ENCODE results near the gene SIT1. TPM values are rescaled to one million over a fixed set of nuclear protein-coding genes. Genes with fewer than 3 reads are reported as not detected.

SIT1 gene
- total and polyA plus RNA-seq, 2 experiments from 2014 or later: 0.21 TPM; not detected in 1

DNA sequence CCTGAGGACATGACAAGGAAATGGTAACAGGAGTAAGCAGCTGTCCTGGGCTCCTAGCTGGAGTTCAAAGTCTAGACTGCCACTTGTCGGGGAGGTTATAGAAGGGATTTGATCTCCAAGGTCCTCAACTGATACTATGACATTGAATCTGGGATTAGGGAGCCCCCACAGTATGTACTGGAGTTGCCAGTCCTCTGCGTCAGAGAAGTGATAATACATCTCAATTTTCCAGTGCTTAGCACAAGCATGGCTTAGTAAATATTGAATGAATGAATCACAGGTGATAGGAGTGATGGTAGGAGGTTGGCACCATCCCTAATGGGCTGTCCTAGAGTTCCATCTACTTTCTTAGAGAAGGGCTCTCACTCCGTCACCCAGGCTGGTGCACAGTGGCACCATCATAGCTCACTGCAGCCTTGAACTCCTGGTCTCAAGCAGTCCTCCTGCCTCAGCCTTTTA is 45.2 kb upstream of the SIT1 start:
- Histone ChIP-seq H3K36me3 (peaks cover 41% of the 10 kb centered on the region), H3K27me3 (no peaks in the 10 kb centered on the region), H3K4me3 (no peak overlapping the region), H3K27ac (peak overlapping the region; percentile 47), H3K9me3 (ENCODE audit: low read depth) (no peaks in the 10 kb centered on the region), H3K4me1 (ENCODE audit: low read depth) (no peaks in the 10 kb centered on the region)
- TF ChIP-seq, protein P1, sequence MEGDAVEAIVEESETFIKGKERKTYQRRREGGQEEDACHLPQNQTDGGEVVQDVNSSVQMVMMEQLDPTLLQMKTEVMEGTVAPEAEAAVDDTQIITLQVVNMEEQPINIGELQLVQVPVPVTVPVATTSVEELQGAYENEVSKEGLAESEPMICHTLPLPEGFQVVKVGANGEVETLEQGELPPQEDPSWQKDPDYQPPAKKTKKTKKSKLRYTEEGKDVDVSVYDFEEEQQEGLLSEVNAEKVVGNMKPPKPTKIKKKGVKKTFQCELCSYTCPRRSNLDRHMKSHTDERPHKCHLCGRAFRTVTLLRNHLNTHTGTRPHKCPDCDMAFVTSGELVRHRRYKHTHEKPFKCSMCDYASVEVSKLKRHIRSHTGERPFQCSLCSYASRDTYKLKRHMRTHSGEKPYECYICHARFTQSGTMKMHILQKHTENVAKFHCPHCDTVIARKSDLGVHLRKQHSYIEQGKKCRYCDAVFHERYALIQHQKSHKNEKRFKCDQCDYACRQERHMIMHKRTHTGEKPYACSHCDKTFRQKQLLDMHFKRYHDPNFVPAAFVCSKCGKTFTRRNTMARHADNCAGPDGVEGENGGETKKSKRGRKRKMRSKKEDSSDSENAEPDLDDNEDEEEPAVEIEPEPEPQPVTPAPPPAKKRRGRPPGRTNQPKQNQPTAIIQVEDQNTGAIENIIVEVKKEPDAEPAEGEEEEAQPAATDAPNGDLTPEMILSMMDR (IDR thresholded peaks at IDR 0.05; ENCODE audit: low read depth, low read length): no peak
- DNase-seq (ENCODE audit: low read depth in 1 of 2, low spot score in 1 of 2): no peak

DNA sequence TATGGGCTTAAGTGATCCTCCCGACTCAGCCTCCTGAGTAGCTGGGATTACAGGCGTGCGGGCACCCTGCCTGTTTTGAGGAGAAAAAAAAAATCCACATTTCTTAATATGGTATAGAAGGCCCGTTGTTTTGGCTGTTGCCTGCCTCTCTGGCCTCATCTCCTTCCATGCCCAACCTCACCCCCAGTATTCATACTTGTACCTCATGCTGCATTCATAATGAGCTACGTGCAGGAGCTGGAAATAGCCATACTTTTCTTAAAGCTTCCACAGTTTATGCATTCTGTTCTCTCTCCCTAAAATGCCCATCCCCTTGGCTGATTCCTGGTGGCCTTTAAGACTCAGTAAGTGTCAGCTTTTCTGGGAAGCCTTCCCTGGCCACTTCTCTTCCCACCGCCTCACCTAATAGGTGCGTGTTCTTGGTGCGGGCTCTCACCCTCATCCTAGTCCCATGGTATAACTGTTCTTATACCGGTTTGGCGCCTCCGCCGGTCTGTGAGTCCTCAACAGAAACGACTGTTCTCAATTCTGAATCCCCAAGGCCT is 41.1 kb upstream of the SIT1 start:
- Histone ChIP-seq H3K27ac (peak overlapping the region; percentile 95), H3K27me3 (no peaks in the 10 kb centered on the region), H3K9me3 (ENCODE audit: low read depth) (no peaks in the 10 kb centered on the region), H3K36me3 (peaks cover 1% of the 10 kb centered on the region), H3K4me3 (no peak overlapping the region), H3K4me1 (ENCODE audit: low read depth) (peaks cover 20% of the 10 kb centered on the region)
- TF ChIP-seq, protein P1 (IDR thresholded peaks at IDR 0.05; ENCODE audit: low read depth, low read length): no peak
- peak in 1 of 2 donors; percentile 40 for DNase-seq (ENCODE audit: low read depth in 1 of 2, low spot score in 1 of 2)

DNA sequence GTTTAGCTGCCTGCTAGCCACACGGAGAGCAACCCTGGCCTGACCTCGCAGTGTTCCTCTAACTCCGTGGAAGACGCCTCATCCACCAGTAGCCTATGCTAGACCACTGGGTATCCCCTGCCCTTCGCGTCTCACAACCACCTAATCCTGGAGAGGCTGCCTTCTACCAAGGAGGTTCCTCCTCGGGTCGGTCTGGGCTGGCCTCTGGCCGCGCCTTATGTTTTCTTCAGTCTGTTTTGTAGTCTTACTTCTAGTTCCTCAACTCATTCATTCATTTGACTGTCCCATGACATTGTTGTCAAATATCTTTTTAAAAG is 40.6 kb upstream of the SIT1 start:
- Histone ChIP-seq H3K4me3 (peak overlapping the region; percentile 67), H3K36me3 (no peaks in the 10 kb centered on the region), H3K27ac (peak overlapping the region; percentile 95), H3K9me3 (ENCODE audit: low read depth) (no peaks in the 10 kb centered on the region), H3K4me1 (ENCODE audit: low read depth) (peaks cover 25% of the 10 kb centered on the region), H3K27me3 (no peaks in the 10 kb centered on the region)
- DNase-seq (ENCODE audit: low read depth in 1 of 2, low spot score in 1 of 2): no peak
- TF ChIP-seq, protein P1 (IDR thresholded peaks at IDR 0.05; ENCODE audit: low read depth, low read length): no peak

DNA sequence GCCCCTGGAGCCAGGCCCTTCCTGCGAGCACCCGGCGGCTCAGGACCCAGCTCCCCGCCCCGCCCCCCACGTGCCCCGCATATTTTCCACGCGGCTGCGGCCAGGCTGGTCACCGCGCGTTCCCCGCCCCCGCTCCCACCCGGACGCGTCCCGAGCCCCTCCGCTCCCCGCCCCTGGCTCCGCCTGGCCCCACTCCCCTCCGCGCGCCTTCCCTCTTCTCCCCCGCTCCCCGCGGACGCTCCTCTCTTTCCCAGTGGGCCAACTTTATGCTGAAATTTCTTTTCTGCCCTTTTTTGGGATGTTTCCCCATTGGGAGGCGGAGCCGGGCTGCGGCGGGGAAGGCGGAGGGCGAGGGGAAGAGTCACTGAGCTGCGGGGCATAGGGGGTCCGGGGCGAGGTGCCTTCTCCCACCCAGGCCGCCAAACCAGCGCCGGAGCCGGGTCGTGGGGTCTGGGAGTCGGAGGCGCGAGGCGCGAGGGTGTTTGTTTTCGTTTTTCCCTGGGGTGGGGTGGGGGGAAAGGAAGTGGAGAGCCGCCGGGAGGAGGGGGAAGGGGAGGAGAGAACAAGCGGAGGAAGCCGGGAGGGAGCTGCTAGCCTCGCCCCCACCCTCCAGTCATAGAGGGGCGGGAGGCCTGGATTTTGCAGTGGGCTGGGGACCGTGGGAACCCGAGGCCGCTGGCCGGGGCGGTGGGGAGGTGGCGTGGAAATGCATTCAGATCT is 40.0 kb upstream of the SIT1 start:
- peak; percentile 84 to 93 for DNase-seq (ENCODE audit: low read depth in 1 of 2, low spot score in 1 of 2)
- no peaks in the 10 kb centered on the region for H3K9me3 ChIP-seq (ENCODE audit: low read depth)
- H3K36me3 ChIP-seq: peaks cover under 1% of the 10 kb centered on the region
- TF ChIP-seq, protein P1 (IDR thresholded peaks at IDR 0.05; ENCODE audit: low read depth, low read length): no peak
- H3K27ac ChIP-seq: peak overlapping the region; percentile 95
- no peaks in the 10 kb centered on the region for H3K27me3 ChIP-seq
- H3K4me1 ChIP-seq (ENCODE audit: low read depth): peaks cover 31% of the 10 kb centered on the region
- peak overlapping the region; percentile 67 for H3K4me3 ChIP-seq

DNA sequence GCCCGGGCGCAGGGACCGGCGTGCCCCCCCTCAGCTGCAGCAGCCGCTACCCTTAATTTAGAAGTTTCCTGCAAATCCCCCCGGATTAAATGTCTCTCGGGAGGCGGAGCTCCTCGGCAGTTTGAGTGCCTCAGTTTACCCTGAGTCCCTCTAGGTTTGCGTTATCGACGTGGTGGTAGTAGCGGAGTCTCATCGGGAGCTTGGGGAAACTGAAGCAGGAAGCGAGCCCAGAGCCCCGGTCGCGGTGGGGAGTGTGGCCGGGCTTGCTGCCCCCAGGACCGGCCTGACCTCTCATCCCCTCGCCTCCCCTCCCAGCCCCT is 39.5 kb upstream of the SIT1 start:
- DNase-seq (ENCODE audit: low read depth in 1 of 2, low spot score in 1 of 2): no peak
- TF ChIP-seq, protein P1 (IDR thresholded peaks at IDR 0.05; ENCODE audit: low read depth, low read length): no peak
- Histone ChIP-seq H3K27ac (peak overlapping the region; percentile 95), H3K27me3 (no peaks in the 10 kb centered on the region), H3K36me3 (peaks cover 6% of the 10 kb centered on the region), H3K4me1 (ENCODE audit: low read depth) (peaks cover 32% of the 10 kb centered on the region), H3K4me3 (peak overlapping the region; percentile 67), H3K9me3 (ENCODE audit: low read depth) (no peaks in the 10 kb centered on the region)

All from cardiac muscle cell (in vitro differentiated cells and primary cell).